NB4 (cell line): ENCODE data around the gene SEMA6A.

ENCODE experiments used
- DNase-seq: peaks from one replicate; pipeline ENCODE4 v3.0.0; 2010; ENCODE audit warnings: low read depth
- H3K4me3 ChIP-seq: one replicate; pipeline ENCODE4 v1.5.1; 2011; ENCODE audit warnings: mild to moderate bottlenecking, low read depth, low read length, moderate library complexity
- CTCF ChIP-seq: IDR thresholded peaks from one replicate; pipeline ENCODE4 v1.5.1; 2012; ENCODE audit warnings: low read depth, low read length
- MYC ChIP-seq: IDR thresholded peaks from 2 replicates; pipeline ENCODE4 v1.6.1; 2011; ENCODE audit warnings: low read depth, low read length
- POLR2A ChIP-seq: IDR thresholded peaks from 2 replicates; pipeline ENCODE4 v1.6.1; 2011; ENCODE audit warnings: mild to moderate bottlenecking; ENCODE audit not compliant: insufficient read length; ENCODE audit errors: extremely low read depth
- TF ChIP-seq, protein P1 (sequence below): IDR thresholded peaks from 2 replicates; pipeline ENCODE4 v1.6.1; 2011; ENCODE audit warnings: low read depth, low read length

SEMA6A gene

DNA sequence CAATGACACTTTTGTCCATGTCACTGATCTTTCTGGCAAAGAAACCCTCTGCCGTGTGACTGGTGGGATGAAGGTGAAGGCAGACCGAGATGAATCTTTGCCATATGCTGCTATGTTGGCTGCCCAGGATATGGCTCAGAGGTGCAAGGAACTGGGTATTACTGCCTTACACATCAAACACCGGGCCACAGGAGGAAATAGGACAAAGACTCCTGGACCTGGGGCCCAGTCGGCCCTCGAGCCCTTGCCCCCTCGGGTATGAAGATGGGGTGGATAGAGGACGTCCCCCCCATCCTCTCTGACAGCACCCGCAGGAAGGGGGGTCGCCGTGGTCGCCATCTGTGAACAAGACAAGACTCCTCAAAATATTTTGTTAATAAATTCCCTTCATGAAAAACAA, 12.0 kb downstream of the SEMA6A start:
- H3K4me3 ChIP-seq = no peak overlapping the region
- no peak for DNase-seq
- TF ChIP-seq CTCF (no peak), MYC (no peak), POLR2A (no peak)
- TF ChIP-seq, protein P1, sequence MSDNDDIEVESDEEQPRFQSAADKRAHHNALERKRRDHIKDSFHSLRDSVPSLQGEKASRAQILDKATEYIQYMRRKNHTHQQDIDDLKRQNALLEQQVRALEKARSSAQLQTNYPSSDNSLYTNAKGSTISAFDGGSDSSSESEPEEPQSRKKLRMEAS = no peak

- TF ChIP-seq, protein P1 = no peak
- no peak for TF ChIP-seq CTCF
- no peak for TF ChIP-seq POLR2A
- TF ChIP-seq MYC = no peak
- no peak for DNase-seq
Observed at GRCh38 chr5:116561658-116562057, 13.0 kb downstream of the SEMA6A start.

GRCh38 chr5:116559673-116560164, 14.9 kb downstream of the SEMA6A start:
- TF ChIP-seq, protein P1 = no peak
- TF ChIP-seq CTCF = no peak
- TF ChIP-seq MYC = no peak
- TF ChIP-seq POLR2A = no peak
- DNase-seq = no peak
- H3K4me3 ChIP-seq = no peak overlapping the region

More at GRCh38 chr5:116561658-116562057, 13.0 kb downstream of the SEMA6A start:
- no peak overlapping the region for H3K4me3 ChIP-seq

DNA sequence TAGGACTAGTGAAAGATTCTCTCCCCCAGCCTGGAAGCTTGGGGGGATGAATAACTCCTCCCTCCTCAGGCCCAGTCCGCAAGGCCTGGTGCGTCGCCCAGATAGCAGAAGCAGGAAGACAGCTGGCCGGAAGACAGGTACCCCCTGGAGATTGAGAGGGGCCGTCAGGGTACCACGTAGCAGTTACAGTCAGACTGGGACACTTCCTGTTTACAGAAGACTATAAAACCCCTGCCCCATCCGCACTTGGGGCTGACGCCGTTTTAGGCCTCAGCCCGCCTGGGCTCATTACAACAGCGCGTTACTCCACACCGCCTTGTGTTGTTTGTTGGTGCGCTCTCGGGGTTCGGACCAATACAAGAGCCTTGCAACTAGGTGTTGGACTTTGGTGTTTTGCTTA, 15.4 kb downstream of the SEMA6A start:
- no peak for DNase-seq
- TF ChIP-seq POLR2A (no peak), CTCF (no peak), MYC (no peak)
- TF ChIP-seq, protein P1 = no peak
- no peak overlapping the region for H3K4me3 ChIP-seq

GRCh38 chr5:116557669-116558271, 16.9 kb downstream of the SEMA6A start:
- no peak overlapping the region for H3K4me3 ChIP-seq
- DNase-seq = peak; percentile 31
- TF ChIP-seq, protein P1 = no peak
- TF ChIP-seq CTCF = peak; percentile 50
- TF ChIP-seq MYC = no peak
